Liver (tissue), 9 donors: ENCODE data around the gene WSCD2. TPM values are rescaled to one million over a fixed set of nuclear protein-coding genes. Genes with fewer than 3 reads are reported as not detected.

Experiments used
- DNase-seq: peaks from one replicate; pipeline ENCODE4 v3.0.0-alpha.2; 2017; ENCODE audit warnings: low spot score
- H3K27ac ChIP-seq, 2 donors: one replicate each; pipeline ENCODE4 v1.7.0; 2013; ENCODE audit warnings: inconsistent platforms in 2 of 2, low read length in 2 of 2, control low read depth in 1 of 2, low read depth in 1 of 2, mild to moderate bottlenecking in 1 of 2
- H3K27me3 ChIP-seq, 4 donors: one replicate each; pipeline versions ENCODE4 v1.6.1 to v1.7.0; 2013; ENCODE audit warnings: low read length in 3 of 4, inconsistent platforms in 1 of 4, mild to moderate bottlenecking in 1 of 4, moderate library complexity in 1 of 4; ENCODE audit not compliant: control insufficient read depth in 4 of 4, insufficient read depth in 4 of 4
- H3K36me3 ChIP-seq, 4 donors: one replicate each; pipeline versions ENCODE4 v1.6.1 to v1.7.0; 2013; ENCODE audit warnings: low read length in 3 of 4, mild to moderate bottlenecking in 3 of 4, low read depth in 1 of 4, moderate library complexity in 1 of 4; ENCODE audit not compliant: control insufficient read depth in 4 of 4, insufficient read depth in 3 of 4
- H3K4me1 ChIP-seq, 4 donors: one replicate each; pipeline versions ENCODE4 v1.6.1 to v1.7.0; 2013; ENCODE audit warnings: low read length in 3 of 4, mild to moderate bottlenecking in 3 of 4, moderate library complexity in 1 of 4; ENCODE audit not compliant: control insufficient read depth in 4 of 4, insufficient read depth in 4 of 4
- H3K4me3 ChIP-seq, 3 donors: one replicate each; pipeline versions ENCODE4 v1.6.1 to v1.7.0; 2013; ENCODE audit warnings: low read length in 3 of 3, control low read depth in 1 of 3, low read depth in 1 of 3, mild to moderate bottlenecking in 1 of 3
- H3K9ac ChIP-seq, 2 donors: one replicate each; pipeline ENCODE4 v1.7.0; 2013; ENCODE audit warnings: low read length in 2 of 2, mild to moderate bottlenecking in 2 of 2, moderate library complexity in 2 of 2, control low read depth in 1 of 2, low read depth in 1 of 2
- H3K9me3 ChIP-seq, 4 donors: one replicate each; pipeline versions ENCODE4 v1.6.1 to v1.7.0; 2013; ENCODE audit warnings: low read length in 3 of 4; ENCODE audit not compliant: control insufficient read depth in 4 of 4
- FOXA2 ChIP-seq: IDR thresholded peaks from 2 replicates; pipeline ENCODE4 v1.6.1; 2016; ENCODE audit warnings: antibody characterized with exemption
- GABPA ChIP-seq, 2 donors: IDR thresholded peaks in 1 of 2; conservative IDR thresholded peaks in 1 of 2; 2 replicates each; pipeline ENCODE4 v1.6.1; 2016; ENCODE audit warnings: antibody characterized with exemption in 2 of 2, mild to moderate bottlenecking in 1 of 2, moderate library complexity in 1 of 2
- HNF4A ChIP-seq, 2 donors: conservative IDR thresholded peaks; 2 replicates each; pipeline ENCODE4 v1.6.1; 2016; ENCODE audit warnings: antibody characterized with exemption in 2 of 2, mild to moderate bottlenecking in 2 of 2
- HNF4G ChIP-seq: IDR thresholded peaks from 2 replicates; pipeline ENCODE4 v1.6.1; 2016; ENCODE audit warnings: antibody characterized with exemption
- MAX ChIP-seq: IDR thresholded peaks from 2 replicates; pipeline ENCODE4 v1.6.1; 2016; ENCODE audit warnings: antibody characterized with exemption
- NR2F2 ChIP-seq: IDR thresholded peaks from 2 replicates; pipeline ENCODE4 v1.6.1; 2016; ENCODE audit warnings: antibody characterized with exemption
- TAF1 ChIP-seq: conservative IDR thresholded peaks from 2 replicates; pipeline ENCODE4 v1.6.1; 2016; ENCODE audit warnings: antibody characterized with exemption, mild to moderate bottlenecking
- YY1 ChIP-seq: IDR thresholded peaks from 2 replicates; pipeline ENCODE4 v1.6.1; 2016; ENCODE audit warnings: antibody characterized with exemption, mild to moderate bottlenecking
- ZBTB33 ChIP-seq: IDR thresholded peaks from 2 replicates; pipeline ENCODE4 v1.6.1; 2016; ENCODE audit warnings: antibody characterized with exemption
- WGBS: extraction: QIAGEN DNeasy Blood & Tissue Kit; methylation state at CpG from one replicate; pipeline ENCODE4 v1.1.7; 2013; 5-methylcytosine and 5-hydroxymethylcytosine counted together
- polyA plus RNA-seq, 2 donors: library from polyadenylated mRNA; stranded (reverse) in 1 of 2; unstranded in 1 of 2; fragments of 200-250 nt in 1 of 2; fragments of >200 nt in 1 of 2; fragmentation: Nextera tagmentation in 1 of 2; extraction: Ambion mirVana in 1 of 2; gene quantifications; one replicate each; pipeline versions ENCODE4 v1.2.1 to v1.2.3, GENCODE V29; 2013 to 2015
- total RNA-seq, 2 donors: library from RNA; depleted of rRNA; stranded (reverse); fragments of >200 nt; gene quantifications; one replicate each; pipeline ENCODE4 v1.2.3, GENCODE V29; 2014
- TF ChIP-seq, protein P1 (sequence below): IDR thresholded peaks from 2 replicates; pipeline ENCODE4 v1.6.1; 2016; ENCODE audit warnings: antibody characterized with exemption, mild to moderate bottlenecking
- TF ChIP-seq, protein P2 (sequence below): fragments of 150-350 bp; IDR thresholded peaks from 2 replicates; pipeline ENCODE4 v1.5.1; 2017; ENCODE audit warnings: improper control_type of control experiment, low read depth, low read length; ENCODE audit not compliant: missing input control
- donor health status: healthy.
- donor health status: healthy.
- donor health status: healthy.
- donor health status: healthy.
- donor health status: healthy.

WSCD2 gene
- total and polyA plus RNA-seq, 4 donors = under 0.01 to 0.09 (median 0.05) TPM; not detected in 1

GRCh38 chr12:108151533-108152169, 22.6 kb downstream of the WSCD2 start (continued):
- no peak for TF ChIP-seq ZBTB33
- no peak for TF ChIP-seq HNF4G

- H3K36me3 ChIP-seq = no peaks in the 10 kb centered on the region
- no peak overlapping the region for H3K4me3 ChIP-seq
- DNase-seq = no peak
- TF ChIP-seq, protein P1, sequence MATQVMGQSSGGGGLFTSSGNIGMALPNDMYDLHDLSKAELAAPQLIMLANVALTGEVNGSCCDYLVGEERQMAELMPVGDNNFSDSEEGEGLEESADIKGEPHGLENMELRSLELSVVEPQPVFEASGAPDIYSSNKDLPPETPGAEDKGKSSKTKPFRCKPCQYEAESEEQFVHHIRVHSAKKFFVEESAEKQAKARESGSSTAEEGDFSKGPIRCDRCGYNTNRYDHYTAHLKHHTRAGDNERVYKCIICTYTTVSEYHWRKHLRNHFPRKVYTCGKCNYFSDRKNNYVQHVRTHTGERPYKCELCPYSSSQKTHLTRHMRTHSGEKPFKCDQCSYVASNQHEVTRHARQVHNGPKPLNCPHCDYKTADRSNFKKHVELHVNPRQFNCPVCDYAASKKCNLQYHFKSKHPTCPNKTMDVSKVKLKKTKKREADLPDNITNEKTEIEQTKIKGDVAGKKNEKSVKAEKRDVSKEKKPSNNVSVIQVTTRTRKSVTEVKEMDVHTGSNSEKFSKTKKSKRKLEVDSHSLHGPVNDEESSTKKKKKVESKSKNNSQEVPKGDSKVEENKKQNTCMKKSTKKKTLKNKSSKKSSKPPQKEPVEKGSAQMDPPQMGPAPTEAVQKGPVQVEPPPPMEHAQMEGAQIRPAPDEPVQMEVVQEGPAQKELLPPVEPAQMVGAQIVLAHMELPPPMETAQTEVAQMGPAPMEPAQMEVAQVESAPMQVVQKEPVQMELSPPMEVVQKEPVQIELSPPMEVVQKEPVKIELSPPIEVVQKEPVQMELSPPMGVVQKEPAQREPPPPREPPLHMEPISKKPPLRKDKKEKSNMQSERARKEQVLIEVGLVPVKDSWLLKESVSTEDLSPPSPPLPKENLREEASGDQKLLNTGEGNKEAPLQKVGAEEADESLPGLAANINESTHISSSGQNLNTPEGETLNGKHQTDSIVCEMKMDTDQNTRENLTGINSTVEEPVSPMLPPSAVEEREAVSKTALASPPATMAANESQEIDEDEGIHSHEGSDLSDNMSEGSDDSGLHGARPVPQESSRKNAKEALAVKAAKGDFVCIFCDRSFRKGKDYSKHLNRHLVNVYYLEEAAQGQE = no peak
- TF ChIP-seq YY1 (no peak), MAX (no peak), TAF1 (no peak), ZBTB33 (no peak), FOXA2 (no peak)
- TF ChIP-seq, protein P2, sequence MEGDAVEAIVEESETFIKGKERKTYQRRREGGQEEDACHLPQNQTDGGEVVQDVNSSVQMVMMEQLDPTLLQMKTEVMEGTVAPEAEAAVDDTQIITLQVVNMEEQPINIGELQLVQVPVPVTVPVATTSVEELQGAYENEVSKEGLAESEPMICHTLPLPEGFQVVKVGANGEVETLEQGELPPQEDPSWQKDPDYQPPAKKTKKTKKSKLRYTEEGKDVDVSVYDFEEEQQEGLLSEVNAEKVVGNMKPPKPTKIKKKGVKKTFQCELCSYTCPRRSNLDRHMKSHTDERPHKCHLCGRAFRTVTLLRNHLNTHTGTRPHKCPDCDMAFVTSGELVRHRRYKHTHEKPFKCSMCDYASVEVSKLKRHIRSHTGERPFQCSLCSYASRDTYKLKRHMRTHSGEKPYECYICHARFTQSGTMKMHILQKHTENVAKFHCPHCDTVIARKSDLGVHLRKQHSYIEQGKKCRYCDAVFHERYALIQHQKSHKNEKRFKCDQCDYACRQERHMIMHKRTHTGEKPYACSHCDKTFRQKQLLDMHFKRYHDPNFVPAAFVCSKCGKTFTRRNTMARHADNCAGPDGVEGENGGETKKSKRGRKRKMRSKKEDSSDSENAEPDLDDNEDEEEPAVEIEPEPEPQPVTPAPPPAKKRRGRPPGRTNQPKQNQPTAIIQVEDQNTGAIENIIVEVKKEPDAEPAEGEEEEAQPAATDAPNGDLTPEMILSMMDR = no peak
- no peak overlapping the region for H3K27ac ChIP-seq
- peaks cover 0 to 3% (median 1%) of the 10 kb centered on the region in 4 donors for H3K27me3 ChIP-seq
- no peaks in the 10 kb centered on the region for H3K4me1 ChIP-seq
- H3K9ac ChIP-seq = no peak overlapping the region
- 78% methylated on average over 4 of the region's 4 CpGs for WGBS
- H3K9me3 ChIP-seq = peaks cover 0 to 2% (median 0%) of the 10 kb centered on the region in 4 donors
Observed at GRCh38 chr12:108152170-108152538, 23.1 kb downstream of the WSCD2 start.

- DNase-seq = no peak
- Histone ChIP-seq H3K4me1 (no peaks in the 10 kb centered on the region), H3K27me3 (no peaks in the 10 kb centered on the region), H3K4me3 (no peak overlapping the region), H3K9me3 (peaks cover 0 to 2% (median 0%) of the 10 kb centered on the region in 4 donors), H3K36me3 (no peaks in the 10 kb centered on the region), H3K27ac (no peak overlapping the region), H3K9ac (no peak overlapping the region)
- WGBS = 64% methylated on average over 5 of the region's 5 CpGs
- TF ChIP-seq, protein P2 = no peak
- no peak for TF ChIP-seq GABPA (IDR thresholded peaks at IDR 0.05 in 1 of 2, conservative IDR thresholded peaks at IDR 0.05 in 1 of 2)
- no peak for TF ChIP-seq HNF4A (conservative IDR thresholded peaks at IDR 0.05)
- no peak for TF ChIP-seq YY1
- TF ChIP-seq TAF1 = no peak
- TF ChIP-seq, protein P1 = no peak
- TF ChIP-seq NR2F2 = no peak
- no peak for TF ChIP-seq MAX
Observed at GRCh38 chr12:108156717-108157116, 27.6 kb downstream of the WSCD2 start.
